ENCODE results near the gene CFAP57.

DNA sequence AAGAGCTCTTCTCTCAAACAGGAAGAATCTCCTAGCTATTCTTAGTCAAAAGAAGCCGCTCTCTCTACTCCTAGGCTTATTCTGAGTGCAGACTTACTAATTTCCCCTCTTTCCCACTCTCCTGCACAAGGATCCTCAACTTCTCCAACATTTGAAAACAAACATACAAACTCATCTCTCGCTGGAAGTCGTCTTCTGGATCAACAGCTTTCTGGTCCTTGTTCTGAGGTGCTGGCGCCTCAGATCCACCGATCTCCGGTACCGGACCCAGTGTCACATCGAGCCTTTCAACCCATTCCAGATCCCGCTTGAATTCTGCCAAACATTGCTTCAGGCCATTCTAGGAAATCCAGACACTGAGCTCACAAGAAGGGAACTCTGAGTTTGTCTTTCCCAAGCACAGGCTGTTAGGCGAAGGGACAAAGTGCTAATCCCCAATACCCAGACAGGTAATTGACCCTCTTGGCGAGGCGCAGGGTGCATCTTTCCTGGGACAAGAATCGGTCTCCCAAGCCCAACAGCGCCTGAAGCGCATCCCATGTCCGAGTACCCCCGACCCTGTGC is 736 bp upstream of the CFAP57 start:
- TF ChIP-seq, protein P1, sequence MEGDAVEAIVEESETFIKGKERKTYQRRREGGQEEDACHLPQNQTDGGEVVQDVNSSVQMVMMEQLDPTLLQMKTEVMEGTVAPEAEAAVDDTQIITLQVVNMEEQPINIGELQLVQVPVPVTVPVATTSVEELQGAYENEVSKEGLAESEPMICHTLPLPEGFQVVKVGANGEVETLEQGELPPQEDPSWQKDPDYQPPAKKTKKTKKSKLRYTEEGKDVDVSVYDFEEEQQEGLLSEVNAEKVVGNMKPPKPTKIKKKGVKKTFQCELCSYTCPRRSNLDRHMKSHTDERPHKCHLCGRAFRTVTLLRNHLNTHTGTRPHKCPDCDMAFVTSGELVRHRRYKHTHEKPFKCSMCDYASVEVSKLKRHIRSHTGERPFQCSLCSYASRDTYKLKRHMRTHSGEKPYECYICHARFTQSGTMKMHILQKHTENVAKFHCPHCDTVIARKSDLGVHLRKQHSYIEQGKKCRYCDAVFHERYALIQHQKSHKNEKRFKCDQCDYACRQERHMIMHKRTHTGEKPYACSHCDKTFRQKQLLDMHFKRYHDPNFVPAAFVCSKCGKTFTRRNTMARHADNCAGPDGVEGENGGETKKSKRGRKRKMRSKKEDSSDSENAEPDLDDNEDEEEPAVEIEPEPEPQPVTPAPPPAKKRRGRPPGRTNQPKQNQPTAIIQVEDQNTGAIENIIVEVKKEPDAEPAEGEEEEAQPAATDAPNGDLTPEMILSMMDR (IDR thresholded peaks at IDR 0.05; ENCODE audit: insufficient read depth, low read length, poor library complexity, severe bottlenecking), result no peak
- TF ChIP-seq EZH2phosphoT487 (conservative IDR thresholded peaks at IDR 0.05; ENCODE audit: low read length), result no peak
